ENCODE measurements around the gene ELN.
"Not testable (repeated sequence)": the region's sequence is repeated elsewhere in the genome, so short reads cannot be mapped to it uniquely, and the experiment has no call there.

The ELN gene

GRCh38 chr7:74027683-74028320 is at the start of gene ELN:
TSS of gene ELN (plus strand) at chr7:74028173. CDS start at chr7:74028188, 15 bp downstream.
- DNase-seq (ENCODE audit: low spot score), result peak; percentile 74

- peak; percentile 22 for DNase-seq (ENCODE audit: low spot score)
Measured at GRCh38 chr7:73978661-73979563, 49.1 kb upstream of the ELN start.

- not testable (repeated sequence) for DNase-seq (ENCODE audit: low spot score)
Measured at GRCh38 chr7:73979656-73980055, 48.3 kb upstream of the ELN start.

- no peak for DNase-seq (ENCODE audit: low spot score)
Measured at GRCh38 chr7:73980206-73980605, 47.8 kb upstream of the ELN start.

GRCh38 chr7:73981933-73982332 is 46.0 kb upstream of the ELN start:
- no peak for DNase-seq (ENCODE audit: low spot score)

- no peak for DNase-seq (ENCODE audit: low spot score)
Measured at GRCh38 chr7:73983437-73984164, 44.4 kb upstream of the ELN start.

GRCh38 chr7:73984481-73985205 is 43.3 kb upstream of the ELN start:
- no peak for DNase-seq (ENCODE audit: low spot score)

- no peak for DNase-seq (ENCODE audit: low spot score)
Measured at GRCh38 chr7:73985737-73986141, 42.2 kb upstream of the ELN start.

GRCh38 chr7:73986158-73986631 is 41.8 kb upstream of the ELN start:
- no peak for DNase-seq (ENCODE audit: low spot score)

GRCh38 chr7:73987298-73987697 is 40.7 kb upstream of the ELN start:
- DNase-seq (ENCODE audit: low spot score), result no peak

GRCh38 chr7:73988197-73988596 is 39.8 kb upstream of the ELN start:
- DNase-seq (ENCODE audit: low spot score), result no peak

- DNase-seq (ENCODE audit: low spot score), result no peak
Measured at GRCh38 chr7:73991522-73992100, 36.4 kb upstream of the ELN start.

- no peak for DNase-seq (ENCODE audit: low spot score)
Measured at GRCh38 chr7:73992101-73992562, 35.8 kb upstream of the ELN start.

- no peak for DNase-seq (ENCODE audit: low spot score)
Measured at GRCh38 chr7:73994023-73994422, 34.0 kb upstream of the ELN start.

GRCh38 chr7:73994761-73995160 is 33.2 kb upstream of the ELN start:
- DNase-seq (ENCODE audit: low spot score), result no peak

GRCh38 chr7:73995330-73995729 is 32.6 kb upstream of the ELN start:
- no peak for DNase-seq (ENCODE audit: low spot score)

- DNase-seq (ENCODE audit: low spot score), result no peak
Measured at GRCh38 chr7:73995821-73996511, 32.0 kb upstream of the ELN start.

GRCh38 chr7:73997056-73997455 is 30.9 kb upstream of the ELN start:
- DNase-seq (ENCODE audit: low spot score), result no peak

- DNase-seq (ENCODE audit: low spot score), result no peak
Measured at GRCh38 chr7:73999664-74000435, 28.1 kb upstream of the ELN start.
